Epidermal melanocyte (primary cell): ENCODE results near the gene CCNH.
A peak's percentile ranks its signal among the peaks of the same experiment; 100 is the strongest.

Experiments used
- DNase-seq: peaks from one replicate; pipeline ENCODE4 v3.0.0; 2011; ENCODE audit warnings: low spot score; ENCODE audit not compliant: insufficient read length

CCNH gene

GRCh38 chr5:87412630-87413342 is at the start of gene CCNH:
CCNH (minus strand) TSS chr5:87412930; CDS start chr5:87412794, 136 bp downstream.
- DNase-seq = peak; percentile 79

GRCh38 chr5:87457706-87458105 is 45.0 kb upstream of the CCNH start:
- DNase-seq = no peak

GRCh38 chr5:87453801-87454200 is 41.1 kb upstream of the CCNH start:
- DNase-seq = no peak

GRCh38 chr5:87452837-87453236 is 40.1 kb upstream of the CCNH start:
- no peak for DNase-seq

GRCh38 chr5:87442419-87442818 is 29.7 kb upstream of the CCNH start:
- no peak for DNase-seq

GRCh38 chr5:87438231-87438630 is 25.5 kb upstream of the CCNH start:
- DNase-seq = no peak

GRCh38 chr5:87437724-87438123 is 25.0 kb upstream of the CCNH start:
- no peak for DNase-seq

GRCh38 chr5:87435144-87435694 is 22.5 kb upstream of the CCNH start:
- no peak for DNase-seq

- no peak for DNase-seq
Measured at GRCh38 chr5:87434461-87434860, 21.7 kb upstream of the CCNH start.

- no peak for DNase-seq
Measured at GRCh38 chr5:87433945-87434344, 21.2 kb upstream of the CCNH start.

GRCh38 chr5:87432460-87432859 is 19.7 kb upstream of the CCNH start:
- no peak for DNase-seq

GRCh38 chr5:87430863-87431457 is 18.2 kb upstream of the CCNH start:
- no peak for DNase-seq

GRCh38 chr5:87423755-87424154 is 11.0 kb upstream of the CCNH start:
- no peak for DNase-seq

GRCh38 chr5:87421307-87421706 is 8.6 kb upstream of the CCNH start:
- DNase-seq = no peak

- no peak for DNase-seq
Measured at GRCh38 chr5:87418506-87418905, 5.8 kb upstream of the CCNH start.

- no peak for DNase-seq
Measured at GRCh38 chr5:87413343-87413645, 564 bp upstream of the CCNH start.

- DNase-seq = no peak
Measured at GRCh38 chr5:87411973-87412629, 629 bp downstream of the CCNH start.

- no peak for DNase-seq
Measured at GRCh38 chr5:87411586-87411972, 1.2 kb downstream of the CCNH start.

- no peak for DNase-seq
Measured at GRCh38 chr5:87410931-87411330, 1.8 kb downstream of the CCNH start.

- no peak for DNase-seq
Measured at GRCh38 chr5:87408204-87408603, 4.5 kb downstream of the CCNH start.

- no peak for DNase-seq
Measured at GRCh38 chr5:87405472-87406155, 7.1 kb downstream of the CCNH start.

- DNase-seq = no peak
Measured at GRCh38 chr5:87404359-87404758, 8.4 kb downstream of the CCNH start.
